Activated naive CD8-positive, alpha-beta T cell treated with anti-CD3 and anti-CD28 coated beads, Interleukin-2, amount 50 U/mL, for 24 hours (primary cell): ENCODE data around the gene GRK7.

Source experiments
- ATAC-seq: fragments of 150-1000 bp; cut with Tn5 transposase; one replicate; pipeline ENCODE4 v1.10.0; 2021
- DNase-seq: peaks from one replicate; pipeline ENCODE4 v3.0.0; 2021
- H3K27ac Mint-ChIP-seq: one replicate; pipeline ENCODE4 v1.8.0; 2021; ENCODE audit warnings: mild to moderate bottlenecking, mixed read lengths
- H3K27me3 Mint-ChIP-seq: one replicate; pipeline ENCODE4 v1.8.0; 2021; ENCODE audit warnings: mixed read lengths
- H3K36me3 Mint-ChIP-seq: one replicate; pipeline ENCODE4 v1.8.0; 2021; ENCODE audit warnings: low read depth, mixed read lengths
- H3K4me1 Mint-ChIP-seq: one replicate; pipeline ENCODE4 v1.8.0; 2021; ENCODE audit warnings: mixed read lengths
- H3K4me3 Mint-ChIP-seq: one replicate; pipeline ENCODE4 v1.8.0; 2021; ENCODE audit warnings: mild to moderate bottlenecking, moderate library complexity, mixed read lengths
- H3K9me3 Mint-ChIP-seq: one replicate; pipeline ENCODE4 v1.8.0; 2021; ENCODE audit warnings: mixed read lengths

GRK7 gene

GRCh38 chr3:141812084-141812483 lies 48.9 kb downstream of the GRK7 start:
- Mint-ChIP-seq H3K27me3 (peaks cover 6% of the 10 kb centered on the region), H3K27ac (no peak overlapping the region), H3K4me3 (no peak overlapping the region), H3K9me3 (peaks cover 18% of the 10 kb centered on the region), H3K4me1 (no peaks in the 10 kb centered on the region), H3K36me3 (no peaks in the 10 kb centered on the region)
- ATAC-seq (no peak), DNase-seq (no peak)

- no peak overlapping the region for H3K4me3 Mint-ChIP-seq
- H3K27ac Mint-ChIP-seq = no peak overlapping the region
- no peaks in the 10 kb centered on the region for H3K36me3 Mint-ChIP-seq
- no peaks in the 10 kb centered on the region for H3K4me1 Mint-ChIP-seq
- H3K9me3 Mint-ChIP-seq = peaks cover 18% of the 10 kb centered on the region
- DNase-seq = no peak
- H3K27me3 Mint-ChIP-seq = peaks cover 6% of the 10 kb centered on the region
- ATAC-seq = no peak
These were observed 49.4 kb downstream of the GRK7 start for GRCh38 chr3:141812586-141812985.
